Stimulated activated CD4-positive, alpha-beta T cell treated with anti-CD3 and anti-CD28 coated beads, Interleukin-1b, Interleukin-23, amount 100 ng/mL, for 1 hour (primary cell): ENCODE data around the gene G0S2.
"Not testable (repeated sequence)": the region's sequence is repeated elsewhere in the genome, so short reads cannot be mapped to it uniquely, and the experiment has no call there.

Experiments used
- DNase-seq, 2 donors: peaks; one replicate each; pipeline ENCODE4 v3.0.0-alpha.2; 2020; ENCODE audit warnings: low read depth in 2 of 2

Gene G0S2

GRCh38 chr1:209678981-209679539 lies 3.8 kb downstream of the G0S2 start:
- DNase-seq, result no peak

GRCh38 chr1:209685821-209686220 lies 10.6 kb downstream of the G0S2 start:
- DNase-seq, result no peak

- no peak for DNase-seq
Observed at GRCh38 chr1:209686322-209686721, 11.1 kb downstream of the G0S2 start.

- DNase-seq, result no peak
Observed at GRCh38 chr1:209688746-209689234, 13.6 kb downstream of the G0S2 start.

- no peak for DNase-seq
Observed at GRCh38 chr1:209689477-209689876, 14.3 kb downstream of the G0S2 start.

GRCh38 chr1:209691237-209691636 lies 16.0 kb downstream of the G0S2 start:
- no peak for DNase-seq

GRCh38 chr1:209692296-209692695 lies 17.1 kb downstream of the G0S2 start:
- no peak for DNase-seq

- DNase-seq, result peak; percentile 33 to 51
Observed at GRCh38 chr1:209692745-209693504, 17.7 kb downstream of the G0S2 start.

- DNase-seq, result no peak
Observed at GRCh38 chr1:209696673-209697072, 21.5 kb downstream of the G0S2 start.

GRCh38 chr1:209697126-209697525 lies 21.9 kb downstream of the G0S2 start:
- DNase-seq, result no peak

GRCh38 chr1:209700686-209701085 lies 25.5 kb downstream of the G0S2 start:
- not testable (repeated sequence) for DNase-seq

GRCh38 chr1:209702832-209703231 lies 27.6 kb downstream of the G0S2 start:
- DNase-seq, result no peak

- no peak for DNase-seq
Observed at GRCh38 chr1:209703834-209704504, 28.8 kb downstream of the G0S2 start.

GRCh38 chr1:209704584-209704983 lies 29.4 kb downstream of the G0S2 start, which contains the start of gene HSD11B1:
Gene HSD11B1 (plus strand): TSS chr1:209704846. CDS start chr1:209704943, 97 bp downstream.
- DNase-seq, result no peak

- no peak for DNase-seq
Observed at GRCh38 chr1:209705033-209705598, 29.9 kb downstream of the G0S2 start.

- no peak for DNase-seq
Observed at GRCh38 chr1:209706622-209707021, 31.4 kb downstream of the G0S2 start.

GRCh38 chr1:209707308-209707707 lies 32.1 kb downstream of the G0S2 start:
- no peak for DNase-seq

GRCh38 chr1:209708297-209708696 lies 33.1 kb downstream of the G0S2 start:
- DNase-seq, result no peak

- no peak for DNase-seq
Observed at GRCh38 chr1:209710093-209710492, 34.9 kb downstream of the G0S2 start.

- DNase-seq, result no peak
Observed at GRCh38 chr1:209710847-209711246, 35.6 kb downstream of the G0S2 start.

- no peak for DNase-seq
Observed at GRCh38 chr1:209714338-209714737, 39.1 kb downstream of the G0S2 start.

- DNase-seq, result no peak
Observed at GRCh38 chr1:209715314-209715713, 40.1 kb downstream of the G0S2 start.
